Endothelial cell of umbilical vein (primary cell): ENCODE data around the gene PROB1. TPM values are rescaled to one million over a fixed set of nuclear protein-coding genes. Genes with fewer than 3 reads are reported as not detected.

Source experiments
- BruUV-seq: library from RNA; stranded (reverse); fragments of 400-500 nt; replicated peaks from 2 replicates; lab custom pipeline; 2021; lab: Mats Ljungman, UMichigan
- CTCF ChIA-PET: fragments of 300-600, 350-600 bp; sonication (Branson Sonifier 250); formaldehyde crosslinking; loops from one replicate; lab custom pipeline; 2021; ENCODE audit warnings: antibody characterized with exemption, inconsistent platforms; lab: Charles Lee
- POLR2A ChIA-PET: fragments of 300-600, 350-600 bp; sonication (Branson Sonifier 250); formaldehyde crosslinking; loops from one replicate; lab custom pipeline; 2021; ENCODE audit warnings: antibody characterized with exemption, inconsistent platforms; lab: Charles Lee
- DNase-seq: peaks from one replicate; pipeline ENCODE4 v3.0.0-alpha.2; 2011; ENCODE audit warnings: low read depth, low spot score
- FAIRE-seq: peaks from 2 replicates; lab custom pipeline; 2011; peaks lifted over from hg19 to GRCh38; lab: Jason Lieb, UNC
- H2AFZ ChIP-seq: 2 replicates; pipeline ENCODE4 v1.6.0; 2012; ENCODE audit warnings: low read depth, low read length, control low read depth, inconsistent platforms
- H3K27ac ChIP-seq: 2 replicates; pipeline ENCODE4 v1.5.1; 2011; ENCODE audit warnings: low read depth, mild to moderate bottlenecking, control low read depth, low read length, moderate library complexity; ENCODE audit not compliant: insufficient read depth
- H3K27me3 ChIP-seq, 2 experiments: 2 replicates each; pipeline versions ENCODE4 v1.6.0 to v1.6.1; 2011; ENCODE audit warnings: low read length in 2 of 2, mixed read lengths in 1 of 2; ENCODE audit not compliant: control insufficient read depth in 2 of 2, insufficient read depth in 2 of 2
- H3K36me3 ChIP-seq, 2 experiments: 2 replicates in 1 of 2; 3 replicates in 1 of 2; pipeline ENCODE4 v1.5.1; 2011; ENCODE audit warnings: low read length in 2 of 2, mild to moderate bottlenecking in 1 of 2, moderate library complexity in 1 of 2; ENCODE audit not compliant: control insufficient read depth in 2 of 2, insufficient read depth in 2 of 2; ENCODE audit errors: extremely low read depth in 1 of 2
- H3K4me1 ChIP-seq: 3 replicates; pipeline ENCODE4 v1.5.1; 2011; ENCODE audit warnings: mild to moderate bottlenecking, low read length; ENCODE audit not compliant: control insufficient read depth, insufficient read depth; ENCODE audit errors: extremely low read depth
- H3K4me2 ChIP-seq: 2 replicates; pipeline ENCODE4 v1.6.1; 2011; ENCODE audit warnings: low read length, control low read depth, mixed read lengths; ENCODE audit not compliant: insufficient read depth
- H3K4me3 ChIP-seq, 3 experiments: fragments of 200-600 bp in 1 of 3; sonication (generic), shearing (Covaris generic) in 1 of 3; replicated peaks in 1 of 3; 2 replicates each; pipeline ENCODE4 v1.5.1; 2011 to 2016; ENCODE audit warnings: control low read depth in 3 of 3, low read length in 3 of 3, mild to moderate bottlenecking in 2 of 3, inconsistent platforms in 1 of 3, low read depth in 1 of 3, moderate library complexity in 1 of 3; ENCODE audit not compliant: insufficient read depth in 1 of 3
- H3K79me2 ChIP-seq: 2 replicates; pipeline ENCODE4 v1.6.0; 2012; ENCODE audit warnings: low read length, inconsistent platforms; ENCODE audit not compliant: control insufficient read depth, insufficient read depth
- H3K9ac ChIP-seq: replicated peaks from 2 replicates; pipeline ENCODE3; 2011; ENCODE audit warnings: low read length, control low read depth; ENCODE audit not compliant: insufficient read depth; ENCODE audit errors: extremely low read depth
- H3K9me1 ChIP-seq: replicated peaks from 3 replicates; pipeline ENCODE4 v1.6.0; 2011; ENCODE audit warnings: mild to moderate bottlenecking, low read length; ENCODE audit not compliant: control insufficient read depth, insufficient read depth; ENCODE audit errors: extremely low read depth
- H3K9me3 ChIP-seq: replicated peaks from 2 replicates; pipeline ENCODE4 v1.5.1; 2012; ENCODE audit warnings: low read length, inconsistent platforms; ENCODE audit not compliant: control insufficient read depth, insufficient read depth
- H4K20me1 ChIP-seq: replicated peaks from 2 replicates; pipeline ENCODE3; 2011; ENCODE audit warnings: mild to moderate bottlenecking, low read length; ENCODE audit not compliant: control insufficient read depth, insufficient read depth; ENCODE audit errors: extremely low read depth
- GATA2 ChIP-seq: IDR thresholded peaks from 2 replicates; pipeline ENCODE4 v1.7.0; 2011; ENCODE audit warnings: low read depth, mild to moderate bottlenecking, moderate library complexity, mixed read lengths, low read length; ENCODE audit not compliant: insufficient read length, insufficient read depth
- POLR2A ChIP-seq: IDR thresholded peaks from 2 replicates; pipeline ENCODE4 v1.6.1; 2012; ENCODE audit warnings: low read depth, mild to moderate bottlenecking, control low read depth, low read length
- POLR2AphosphoS5 ChIP-seq: IDR thresholded peaks from 2 replicates; pipeline ENCODE4 v1.6.1; 2012; ENCODE audit warnings: low read depth, mild to moderate bottlenecking, control low read depth, low read length, moderate library complexity; ENCODE audit not compliant: insufficient read depth
- dilution Hi-C: fragments of 300-500 bp; cut with MboI; formaldehyde crosslinking; loops from one replicate; pipeline ENCODE4 v1.15.0; 2019; ENCODE audit warnings: low sequenced_read_pairs; ENCODE audit not compliant: extremely low pct_ligation_motif_present
- intact Hi-C: fragments of 100-400 bp; cut with micrococcal nuclease; formaldehyde crosslinking; loops from one replicate; pipeline ENCODE4 v1.10.0; 2022
- polyA plus RNA-seq, 4 experiments: library from polyadenylated mRNA; depleted of rRNA in 3 of 4; stranded (reverse) in 3 of 4; unstranded in 1 of 4; fragments of >200 nt; gene quantifications; 2 replicates each; pipeline versions ENCODE4 v1.2.1 to v1.2.3, GENCODE V29; 2011 to 2012; ENCODE audit warnings: missing spikeins in 1 of 4
- total RNA-seq: library from RNA; stranded (reverse); gene quantifications from 2 replicates; pipeline ENCODE4 v1.2.3, GENCODE V29; 2021
- TF ChIP-seq, protein P1 (sequence below): IDR thresholded peaks from 2 replicates; pipeline ENCODE4 v1.6.1; 2011; ENCODE audit not compliant: insufficient read depth, insufficient read length

The PROB1 gene
- total and polyA plus RNA-seq, 2 donors (not counting 3 experiments of a cell fraction or from before 2014, with no cell fraction given) = 0.47 to 1.9 TPM

DNA sequence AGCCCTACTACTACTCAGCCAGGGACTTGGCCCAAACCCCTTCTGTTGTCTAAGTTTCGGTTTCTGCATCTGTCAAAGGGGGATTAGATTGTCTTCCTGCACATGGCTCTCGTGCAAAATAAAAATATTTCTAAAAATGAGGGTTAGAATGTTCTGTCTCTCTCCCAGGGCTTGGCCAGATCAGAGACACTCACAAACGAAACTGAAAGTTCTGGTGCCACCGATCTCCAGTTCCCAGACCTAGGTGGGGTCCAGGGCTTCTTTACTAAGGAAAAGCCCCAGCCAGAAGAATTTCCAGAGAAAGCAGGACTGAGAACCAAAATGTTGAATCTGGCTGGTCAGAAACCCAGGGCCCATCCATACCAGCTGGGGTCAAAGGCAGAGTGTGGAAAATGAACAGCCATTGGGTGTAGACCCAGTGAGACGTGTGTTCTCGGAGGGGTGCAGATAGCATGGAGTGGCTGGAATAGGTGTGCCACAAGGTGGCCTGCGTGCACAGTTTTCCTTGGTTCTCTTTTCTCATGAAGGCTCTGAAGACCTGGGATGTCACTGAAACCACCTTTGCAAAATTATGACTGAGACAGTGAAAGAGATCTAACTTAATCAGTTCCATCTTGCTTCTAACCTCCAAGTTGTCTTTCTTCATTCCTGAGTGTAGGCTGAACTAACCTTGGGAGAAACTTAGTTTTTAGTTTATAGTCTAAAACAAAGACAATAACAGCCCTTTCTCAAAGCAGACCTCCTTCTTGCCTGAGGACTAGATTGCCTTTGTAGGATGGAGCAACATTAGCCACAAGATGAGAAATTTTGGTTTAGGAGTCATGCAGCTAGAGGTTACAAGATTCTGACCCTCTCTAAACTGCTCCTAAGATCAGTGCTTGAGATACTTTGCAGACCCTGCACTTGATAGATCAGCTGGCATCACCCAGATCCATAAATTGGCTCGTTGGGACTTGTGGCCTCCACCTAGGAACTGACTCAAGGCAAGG, 9.5 kb downstream of the PROB1 start:
- Histone ChIP-seq H3K9ac (no peak overlapping the region), H3K9me1 (no peaks in the 10 kb centered on the region), H2AFZ (no peak overlapping the region), H3K27ac (no peak overlapping the region), H3K36me3 (no peaks in the 10 kb centered on the region), H3K4me3 (no peak overlapping the region), H3K27me3 (no peaks in the 10 kb centered on the region), H4K20me1 (no peaks in the 10 kb centered on the region), H3K4me2 (no peak overlapping the region), H3K4me1 (peaks cover 6% of the 10 kb centered on the region), H3K9me3 (no peaks in the 10 kb centered on the region), H3K79me2 (no peaks in the 10 kb centered on the region)
- dilution Hi-C loops = no loop called here
- TF ChIP-seq, protein P1, sequence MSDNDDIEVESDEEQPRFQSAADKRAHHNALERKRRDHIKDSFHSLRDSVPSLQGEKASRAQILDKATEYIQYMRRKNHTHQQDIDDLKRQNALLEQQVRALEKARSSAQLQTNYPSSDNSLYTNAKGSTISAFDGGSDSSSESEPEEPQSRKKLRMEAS = no peak
- no peak for TF ChIP-seq GATA2
- ChIA-PET CTCF (no interaction called here), POLR2A (no interaction called here)
- FAIRE-seq (no peak), DNase-seq (no peak)
- no TSS peak for BruUV-seq
- intact Hi-C loops = no loop called here

DNA sequence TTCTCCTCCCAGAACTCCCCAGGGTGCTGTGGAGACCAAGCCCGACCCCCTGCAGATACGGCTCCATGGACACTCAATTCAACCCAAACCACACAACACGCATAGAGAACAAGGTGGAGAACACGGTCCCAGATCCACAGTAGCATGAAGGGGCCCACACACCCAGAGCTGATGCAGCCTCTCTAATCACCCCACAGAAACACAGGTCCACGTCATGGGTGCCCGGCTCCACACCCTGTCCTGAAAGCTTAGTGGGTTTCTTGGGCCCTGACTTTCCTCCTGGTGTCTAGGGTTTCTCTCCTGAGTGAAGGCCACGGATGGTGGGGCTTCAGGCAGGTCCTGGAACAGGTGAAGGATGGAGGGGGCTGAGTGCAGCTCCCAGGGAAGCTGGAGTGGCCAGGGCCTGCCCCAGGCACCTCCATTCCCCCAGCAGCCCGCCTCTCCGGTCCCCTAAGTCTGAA, 10.3 kb downstream of the PROB1 start:
- Histone ChIP-seq H3K4me2 (no peak overlapping the region), H4K20me1 (no peaks in the 10 kb centered on the region), H3K9ac (no peak overlapping the region), H3K36me3 (no peaks in the 10 kb centered on the region), H2AFZ (no peak overlapping the region), H3K4me1 (peaks cover 6% of the 10 kb centered on the region), H3K27ac (no peak overlapping the region), H3K4me3 (no peak overlapping the region), H3K79me2 (no peaks in the 10 kb centered on the region), H3K9me3 (no peaks in the 10 kb centered on the region), H3K27me3 (no peaks in the 10 kb centered on the region), H3K9me1 (no peaks in the 10 kb centered on the region)
- POLR2A ChIA-PET = no interaction called here
- intact Hi-C loops = no loop called here
- DNase-seq = no peak
- no peak for FAIRE-seq
- dilution Hi-C loops = no loop called here
- CTCF ChIA-PET = no interaction called here
- BruUV-seq = no TSS peak
- TF ChIP-seq POLR2A (no peak), POLR2AphosphoS5 (no peak)
